HepG2 (cell line): ENCODE measurements around the gene MYH7B. TPM values are rescaled to one million over a fixed set of nuclear protein-coding genes. Genes with fewer than 3 reads are reported as not detected.

Experiments used
- BCLAF1 ChIP-seq: fragments of 450-650 bp; IDR thresholded peaks from 2 replicates; pipeline ENCODE4 v1.6.1; 2017; ENCODE audit warnings: mild to moderate bottlenecking
- BRF2 ChIP-seq: sonication (generic); formaldehyde crosslinking; IDR thresholded peaks from 2 replicates; pipeline ENCODE4 v1.8.1; 2022; ENCODE audit warnings: mild to moderate bottlenecking, missing genetic modification reagents
- CAMTA2 ChIP-seq: sonication (generic); formaldehyde crosslinking; IDR thresholded peaks from 2 replicates; pipeline ENCODE4 v1.4.0; 2020; ENCODE audit warnings: mild to moderate bottlenecking, missing genetic modification reagents, borderline replicate concordance
- CHD4 ChIP-seq: fragments of 200-600 bp; sonication (generic); IDR thresholded peaks from 2 replicates; pipeline ENCODE4 v1.7.0; 2017; ENCODE audit warnings: mild to moderate bottlenecking, low read length, borderline replicate concordance
- NFKB2 ChIP-seq: sonication (generic); formaldehyde crosslinking; IDR thresholded peaks from 2 replicates; pipeline ENCODE4 v1.4.0; 2020; ENCODE audit warnings: missing genetic modification reagents, borderline replicate concordance
- PITX1 ChIP-seq: sonication (generic); formaldehyde crosslinking; IDR thresholded peaks from 2 replicates; pipeline ENCODE4 v1.5.1; 2020; ENCODE audit warnings: mild to moderate bottlenecking, missing genetic modification reagents
- SMYD3 ChIP-seq: sonication (generic); formaldehyde crosslinking; IDR thresholded peaks from 2 replicates; pipeline ENCODE4 v1.8.1; 2023; ENCODE audit warnings: mild to moderate bottlenecking, missing genetic modification reagents
- TBL1XR1 ChIP-seq: fragments of 150-350 bp; IDR thresholded peaks from 2 replicates; pipeline ENCODE4 v1.6.1; 2014; ENCODE audit warnings: borderline replicate concordance, low read length; ENCODE audit not compliant: partially characterized antibody
- UBTF ChIP-seq: sonication (generic); formaldehyde crosslinking; IDR thresholded peaks from 2 replicates; pipeline ENCODE4 v1.4.0; 2020; ENCODE audit warnings: mild to moderate bottlenecking, missing genetic modification reagents
- ZBTB3 ChIP-seq: sonication (generic); formaldehyde crosslinking; IDR thresholded peaks from 2 replicates; pipeline ENCODE4 v1.4.0; 2020; ENCODE audit warnings: low read depth, mild to moderate bottlenecking, moderate library complexity, missing genetic modification reagents, borderline replicate concordance
- ZFP36L1 ChIP-seq: sonication (generic); formaldehyde crosslinking; IDR thresholded peaks from 2 replicates; pipeline ENCODE4 v1.8.0; 2022; ENCODE audit warnings: mild to moderate bottlenecking, missing genetic modification reagents, moderate library complexity
- ZFP37 ChIP-seq: sonication (generic); formaldehyde crosslinking; IDR thresholded peaks from 2 replicates; pipeline ENCODE4 v1.4.0; 2020; ENCODE audit warnings: missing genetic modification reagents, borderline replicate concordance
- ZHX2 ChIP-seq, 2 experiments: sonication (generic) in 1 of 2; formaldehyde crosslinking in 1 of 2; IDR thresholded peaks; 2 replicates each; pipeline versions ENCODE4 v1.6.1 to v1.9.0; 2014 to 2022; ENCODE audit warnings: antibody characterized with exemption in 1 of 2, borderline replicate concordance in 1 of 2, inconsistent platforms in 1 of 2, low read depth in 1 of 2, missing genetic modification reagents in 1 of 2
- ZNF329 ChIP-seq: sonication (generic); formaldehyde crosslinking; IDR thresholded peaks from 2 replicates; pipeline ENCODE4 v1.9.0; 2021; ENCODE audit warnings: low read depth, mild to moderate bottlenecking, missing genetic modification reagents
- ZNF484 ChIP-seq: sonication (generic); formaldehyde crosslinking; IDR thresholded peaks from 2 replicates; pipeline ENCODE4 v1.5.1; 2020; ENCODE audit warnings: mild to moderate bottlenecking, low read depth, missing genetic modification reagents, borderline replicate concordance
- ZNF83 ChIP-seq: sonication (generic); formaldehyde crosslinking; IDR thresholded peaks from 2 replicates; pipeline ENCODE4 v1.4.0; 2020; ENCODE audit warnings: missing genetic modification reagents, mild to moderate bottlenecking, borderline replicate concordance
- polyA plus RNA-seq, 8 experiments: library from polyadenylated mRNA; depleted of rRNA in 3 of 8; stranded (reverse) in 7 of 8; unstranded in 1 of 8; fragments of >200 nt; fragmentation: Illumina TruSeq in 4 of 8; extraction: Trizol in 4 of 8; gene quantifications; 2 replicates each; pipeline versions ENCODE4 v1.2.1 to v1.2.3, GENCODE V29; 2011 to 2016; ENCODE audit warnings: low read depth in 4 of 8, missing spikeins in 1 of 8, mixed read lengths in 1 of 8; ENCODE audit not compliant: insufficient read depth in 1 of 8
- total RNA-seq, 5 experiments: library from RNA; depleted of rRNA; stranded (reverse); fragments of >200 nt; fragmentation: Illumina TruSeq; extraction: Trizol; gene quantifications; 2 replicates each; pipeline ENCODE4 v1.2.3, GENCODE V29; 2016; ENCODE audit warnings: low read depth in 1 of 5

MYH7B gene
- total and polyA plus RNA-seq, 2 of the 13 experiments (the other 11 are each of a cell fraction or from before 2014, with no cell fraction given), result 0.05 to 0.20 TPM

GRCh38 chr20:34994509-34995131 lies 39.0 kb downstream of the MYH7B start (continued):
- TF ChIP-seq ZHX2 (IDR thresholded peaks at IDR 0.05; ENCODE audit: low read depth) (no peak), ZHX2 (CRISPR knock-in tag; IDR thresholded peaks at IDR 0.05; ENCODE audit: borderline replicate concordance) (no peak), UBTF (CRISPR knock-in tag) (peak; percentile 36), NFKB2 (CRISPR knock-in tag) (peak; percentile 18; the same call in 1 of the 2 replicates), BCLAF1 (no peak), PITX1 (CRISPR knock-in tag) (peak; percentile 40; the same call in 1 of the 2 replicates), BRF2 (0 out of 2 replicates have a peak, but pooled peaks have one; percentile 58), ZFP37 (no peak), ZBTB3 (CRISPR knock-in tag) (no peak), CHD4 (no peak), SMYD3 (CRISPR knock-in tag) (peak; percentile 36; the same call in 1 of the 2 replicates), ZNF83 (CRISPR knock-in tag) (peak; percentile 20; the same call in 1 of the 2 replicates), ZNF484 (CRISPR knock-in tag) (no peak), ZNF329 (CRISPR knock-in tag) (no peak), CAMTA2 (CRISPR knock-in tag) (no peak), TBL1XR1 (no peak), ZFP36L1 (no peak)
